Aortic smooth muscle cell (primary cell): ENCODE measurements around the gene INPP4B. TPM values are rescaled to one million over a fixed set of nuclear protein-coding genes. Genes with fewer than 3 reads are reported as not detected.

ENCODE experiments used
- total RNA-seq: library from RNA; depleted of rRNA; stranded (reverse); fragments of >200 nt; gene quantifications from 2 replicates; pipeline ENCODE4 v1.2.3, GENCODE V29; 2014

The INPP4B gene
- total RNA-seq = 47.8 and 51.9 TPM in 2 replicates

GRCh38 chr4:142846108-142846728, at the start of gene INPP4B:
INPP4B (minus strand) TSS chr4:142846301.

